Activated CD8-positive, alpha-beta T cell treated with anti-CD3 and anti-CD28 coated beads for 36 hours (primary cell): ENCODE measurements around the gene OLIG2. TPM values are rescaled to one million over a fixed set of nuclear protein-coding genes. Genes with fewer than 3 reads are reported as not detected.

ENCODE experiments used
- ATAC-seq: fragments of 200-7000 bp; cut with Tn5 transposase; one replicate; pipeline ENCODE4 v1.10.0; 2021; ENCODE audit warnings: mild to moderate bottlenecking, moderate library complexity
- CTCF ChIA-PET: fragments of 350-600 bp; sonication (Branson Sonifier 250); formaldehyde crosslinking; loops from one replicate; lab custom pipeline; 2021; ENCODE audit warnings: antibody characterized with exemption; lab: Charles Lee
- POLR2A ChIA-PET: fragments of 350-600 bp; sonication (Branson Sonifier 250); formaldehyde crosslinking; loops from one replicate; lab custom pipeline; 2021; ENCODE audit warnings: antibody characterized with exemption; lab: Charles Lee
- DNase-seq: peaks from one replicate; pipeline ENCODE4 v3.0.0-alpha.2; 2020
- H3K27ac Mint-ChIP-seq: one replicate; pipeline ENCODE4 v1.8.0; 2021; ENCODE audit warnings: mild to moderate bottlenecking, mixed read lengths
- H3K27me3 Mint-ChIP-seq: one replicate; pipeline ENCODE4 v1.8.0; 2021; ENCODE audit warnings: mixed read lengths
- H3K36me3 Mint-ChIP-seq: one replicate; pipeline ENCODE4 v1.8.0; 2021; ENCODE audit warnings: low read depth, mixed read lengths
- H3K4me1 Mint-ChIP-seq: one replicate; pipeline ENCODE4 v1.8.0; 2021; ENCODE audit warnings: low read depth, mixed read lengths
- H3K4me3 Mint-ChIP-seq: one replicate; pipeline ENCODE4 v1.8.0; 2021; ENCODE audit warnings: mild to moderate bottlenecking, moderate library complexity, mixed read lengths
- H3K9me3 Mint-ChIP-seq: one replicate; pipeline ENCODE4 v1.8.0; 2021; ENCODE audit warnings: mixed read lengths
- intact Hi-C: fragments of 100-400 bp; cut with micrococcal nuclease; formaldehyde crosslinking; loops from one replicate; pipeline ENCODE4 v1.10.0; 2022
- total RNA-seq, 2 experiments: library from RNA; stranded (reverse); gene quantifications; one replicate each; pipeline ENCODE4 v1.2.3, GENCODE V29; 2021
- TF ChIP-seq, protein P1 (sequence below): fragments of 200-600 bp; IDR thresholded peaks from one replicate; pipeline ENCODE4 v1.8.0; 2022; ENCODE audit warnings: antibody characterized with exemption, mild to moderate bottlenecking

OLIG2 gene
- total RNA-seq, 2 experiments from 2014 or later: not detected

DNA sequence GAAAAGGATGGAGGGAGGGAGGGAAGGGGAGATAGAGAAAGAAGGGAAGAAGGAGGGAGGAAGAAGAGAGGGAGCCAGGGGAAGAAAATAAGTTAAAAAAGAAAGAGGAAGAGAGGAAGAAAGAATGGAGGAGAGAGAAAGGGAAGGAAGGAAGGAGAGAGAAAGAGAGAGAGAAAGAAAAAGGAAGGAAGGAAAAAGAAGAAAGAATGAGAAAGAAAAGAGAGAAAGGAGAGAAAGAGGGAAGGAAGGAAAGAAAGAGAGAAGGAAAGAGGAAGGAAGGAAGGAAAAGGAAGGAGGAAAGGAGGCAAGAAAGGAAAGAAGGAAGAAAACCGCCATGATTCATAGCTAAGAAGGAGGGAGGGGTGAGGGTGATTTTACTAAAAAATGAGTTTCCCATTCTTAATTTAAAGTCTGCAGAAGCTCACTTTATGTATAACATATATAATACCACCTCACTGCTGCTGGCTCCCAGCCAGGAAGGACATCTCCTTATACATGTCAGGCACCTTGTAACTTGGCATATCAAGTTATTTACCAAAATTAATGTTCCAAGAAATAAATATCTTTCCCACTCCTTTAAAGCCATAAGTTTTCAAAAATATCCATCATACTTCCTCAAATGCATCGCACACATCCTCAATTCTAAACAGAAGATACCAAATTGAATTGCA, 46.0 kb upstream of the OLIG2 start:
- Mint-ChIP-seq H3K4me1 (no peaks in the 10 kb centered on the region), H3K9me3 (no peaks in the 10 kb centered on the region), H3K27ac (no peak overlapping the region), H3K36me3 (no peaks in the 10 kb centered on the region), H3K4me3 (no peak overlapping the region), H3K27me3 (peaks cover 11% of the 10 kb centered on the region)
- ATAC-seq: no peak
- POLR2A ChIA-PET: no interaction called here
- CTCF ChIA-PET: no interaction called here
- intact Hi-C loops: no loop called here
- TF ChIP-seq, protein P1, sequence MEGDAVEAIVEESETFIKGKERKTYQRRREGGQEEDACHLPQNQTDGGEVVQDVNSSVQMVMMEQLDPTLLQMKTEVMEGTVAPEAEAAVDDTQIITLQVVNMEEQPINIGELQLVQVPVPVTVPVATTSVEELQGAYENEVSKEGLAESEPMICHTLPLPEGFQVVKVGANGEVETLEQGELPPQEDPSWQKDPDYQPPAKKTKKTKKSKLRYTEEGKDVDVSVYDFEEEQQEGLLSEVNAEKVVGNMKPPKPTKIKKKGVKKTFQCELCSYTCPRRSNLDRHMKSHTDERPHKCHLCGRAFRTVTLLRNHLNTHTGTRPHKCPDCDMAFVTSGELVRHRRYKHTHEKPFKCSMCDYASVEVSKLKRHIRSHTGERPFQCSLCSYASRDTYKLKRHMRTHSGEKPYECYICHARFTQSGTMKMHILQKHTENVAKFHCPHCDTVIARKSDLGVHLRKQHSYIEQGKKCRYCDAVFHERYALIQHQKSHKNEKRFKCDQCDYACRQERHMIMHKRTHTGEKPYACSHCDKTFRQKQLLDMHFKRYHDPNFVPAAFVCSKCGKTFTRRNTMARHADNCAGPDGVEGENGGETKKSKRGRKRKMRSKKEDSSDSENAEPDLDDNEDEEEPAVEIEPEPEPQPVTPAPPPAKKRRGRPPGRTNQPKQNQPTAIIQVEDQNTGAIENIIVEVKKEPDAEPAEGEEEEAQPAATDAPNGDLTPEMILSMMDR: no peak
- DNase-seq: no peak

DNA sequence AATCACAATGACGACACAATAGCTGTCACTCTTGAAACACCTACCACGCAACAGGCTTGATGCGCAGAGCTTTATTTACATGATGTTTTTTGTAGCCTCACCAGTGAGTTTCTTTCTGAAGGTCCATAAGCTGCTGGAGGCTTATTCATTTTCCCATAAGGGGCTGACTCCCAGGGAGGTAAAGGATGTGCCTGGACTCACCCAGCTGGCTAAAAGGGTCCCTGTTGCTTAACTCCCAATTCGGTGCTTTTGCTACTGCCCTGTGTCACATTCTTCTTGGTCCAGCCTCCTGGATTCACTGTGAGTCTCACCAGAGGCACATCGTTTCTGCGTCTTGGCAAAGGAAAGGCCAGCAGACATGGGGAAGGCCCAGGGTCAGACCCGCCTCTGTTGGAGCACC, 44.6 kb upstream of the OLIG2 start:
- no peak for DNase-seq
- peaks cover 9% of the 10 kb centered on the region for H3K27me3 Mint-ChIP-seq
- no peak overlapping the region for H3K4me3 Mint-ChIP-seq
- TF ChIP-seq, protein P1: no peak
- CTCF ChIA-PET: no interaction called here
- intact Hi-C loops: no loop called here
- no peaks in the 10 kb centered on the region for H3K36me3 Mint-ChIP-seq
- no peak for ATAC-seq
- no peaks in the 10 kb centered on the region for H3K4me1 Mint-ChIP-seq
- POLR2A ChIA-PET: no interaction called here
- H3K9me3 Mint-ChIP-seq: no peaks in the 10 kb centered on the region
- H3K27ac Mint-ChIP-seq: no peak overlapping the region

DNA sequence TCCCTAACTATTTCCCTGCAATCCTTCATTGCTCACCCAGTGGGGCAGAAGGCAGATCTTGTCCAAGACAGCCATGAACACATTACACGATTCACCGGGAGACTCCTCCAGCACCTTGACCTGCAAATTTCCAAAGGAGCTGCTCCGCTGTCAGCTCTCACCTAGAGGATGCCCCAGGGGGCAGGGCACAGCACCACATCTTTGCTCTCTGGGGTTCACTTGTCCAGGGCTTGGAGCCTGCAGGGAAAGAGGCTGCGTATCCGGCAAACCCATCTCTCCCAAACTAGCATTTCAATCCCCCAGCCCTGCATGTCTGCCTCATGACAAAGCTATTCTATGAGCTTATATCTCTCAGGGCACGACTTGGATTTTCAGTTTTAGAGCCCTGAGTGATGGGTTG, 35.1 kb upstream of the OLIG2 start:
- TF ChIP-seq, protein P1: no peak
- DNase-seq (no peak), ATAC-seq (no peak)
- Mint-ChIP-seq H3K4me3 (no peak overlapping the region), H3K36me3 (no peaks in the 10 kb centered on the region), H3K27ac (no peak overlapping the region), H3K4me1 (no peaks in the 10 kb centered on the region), H3K9me3 (no peaks in the 10 kb centered on the region), H3K27me3 (peaks cover 12% of the 10 kb centered on the region)
- POLR2A ChIA-PET: interaction anchor here (0.5 to 0.6 kb wide), 2 partner anchors 54 to 112 kb away, joined by 3 read pairs; no protein-coding TSS in a partner anchor
- intact Hi-C loops: loop anchor here (10.0 kb wide), 1 partner anchor 134 kb away; no protein-coding TSS in a partner anchor
- CTCF ChIA-PET: interaction anchor here (1.1 to 2.1 kb wide), 3 partner anchors 128 to 207 kb away, joined by 3 to 4 read pairs (median 3); no protein-coding TSS in a partner anchor

DNA sequence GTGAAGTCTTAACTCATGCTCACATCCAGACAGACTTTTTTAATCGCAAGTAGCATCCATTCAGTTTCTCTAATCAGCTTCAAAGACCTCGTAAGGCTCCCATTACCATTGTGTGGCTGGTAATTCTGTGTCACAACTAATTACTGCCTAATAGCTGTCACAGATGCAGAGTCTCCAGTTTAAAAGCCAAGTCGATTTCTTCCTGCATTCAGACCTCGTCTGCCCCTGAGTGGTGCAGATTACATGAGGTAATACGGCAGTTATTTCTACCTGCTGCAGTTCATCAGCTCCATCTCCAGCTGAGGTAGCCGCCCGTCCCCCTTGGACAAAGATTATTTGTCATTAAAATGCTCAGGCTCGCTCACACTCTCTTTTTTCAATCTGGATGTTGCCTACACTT, 34.4 kb upstream of the OLIG2 start:
- no peaks in the 10 kb centered on the region for H3K4me1 Mint-ChIP-seq
- ChIA-PET POLR2A (interaction anchor here (0.5 to 0.6 kb wide), 2 partner anchors 54 to 111 kb away, joined by 3 read pairs; no protein-coding TSS in a partner anchor), CTCF (interaction anchor here (1.1 to 2.1 kb wide), 4 partner anchors 12 to 206 kb away, joined by 3 to 4 read pairs (median 3); no protein-coding TSS in a partner anchor)
- no peak overlapping the region for H3K4me3 Mint-ChIP-seq
- peaks cover 12% of the 10 kb centered on the region for H3K27me3 Mint-ChIP-seq
- intact Hi-C loops: loop anchor here (10.0 kb wide), 1 partner anchor 133 kb away; no protein-coding TSS in a partner anchor
- no peaks in the 10 kb centered on the region for H3K36me3 Mint-ChIP-seq
- DNase-seq (no peak), ATAC-seq (no peak)
- no peaks in the 10 kb centered on the region for H3K9me3 Mint-ChIP-seq
- H3K27ac Mint-ChIP-seq: no peak overlapping the region
- TF ChIP-seq, protein P1: no peak

DNA sequence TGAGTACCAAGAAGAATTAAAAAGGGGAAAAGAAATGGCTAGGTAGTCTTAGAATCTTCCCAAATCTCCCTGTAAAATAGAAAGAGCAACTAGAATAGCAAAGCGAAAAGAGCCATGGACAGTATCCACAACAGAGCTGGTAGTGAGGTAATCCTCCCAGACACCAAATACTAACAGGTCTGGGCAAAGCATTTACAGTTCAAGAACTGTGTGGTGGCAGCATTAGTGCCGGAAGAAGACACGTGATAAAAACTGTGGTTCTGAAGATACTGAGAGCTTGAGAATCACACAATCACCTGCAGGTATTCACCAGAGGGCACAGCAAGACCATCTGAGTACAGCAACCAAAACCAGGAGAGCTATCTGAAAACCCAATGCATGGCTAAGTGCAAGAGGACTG, 31.8 kb upstream of the OLIG2 start:
- Mint-ChIP-seq H3K4me1 (no peaks in the 10 kb centered on the region), H3K4me3 (no peak overlapping the region), H3K36me3 (no peaks in the 10 kb centered on the region), H3K9me3 (no peaks in the 10 kb centered on the region), H3K27me3 (peaks cover 12% of the 10 kb centered on the region), H3K27ac (no peak overlapping the region)
- intact Hi-C loops: loop anchor here (10.0 kb wide), 1 partner anchor 131 kb away; no protein-coding TSS in a partner anchor
- ATAC-seq (no peak), DNase-seq (no peak)
- ChIA-PET POLR2A (no interaction called here), CTCF (interaction anchor here (0.8 to 2.7 kb wide), 15 partner anchors 9 to 206 kb away, joined by 3 to 18 read pairs (median 4); no protein-coding TSS in a partner anchor)
- TF ChIP-seq, protein P1: no peak
